ENCODE results near the gene CLCN3.
A peak's percentile ranks its signal among the peaks of the same experiment; 100 is the strongest.

The CLCN3 gene

DNA sequence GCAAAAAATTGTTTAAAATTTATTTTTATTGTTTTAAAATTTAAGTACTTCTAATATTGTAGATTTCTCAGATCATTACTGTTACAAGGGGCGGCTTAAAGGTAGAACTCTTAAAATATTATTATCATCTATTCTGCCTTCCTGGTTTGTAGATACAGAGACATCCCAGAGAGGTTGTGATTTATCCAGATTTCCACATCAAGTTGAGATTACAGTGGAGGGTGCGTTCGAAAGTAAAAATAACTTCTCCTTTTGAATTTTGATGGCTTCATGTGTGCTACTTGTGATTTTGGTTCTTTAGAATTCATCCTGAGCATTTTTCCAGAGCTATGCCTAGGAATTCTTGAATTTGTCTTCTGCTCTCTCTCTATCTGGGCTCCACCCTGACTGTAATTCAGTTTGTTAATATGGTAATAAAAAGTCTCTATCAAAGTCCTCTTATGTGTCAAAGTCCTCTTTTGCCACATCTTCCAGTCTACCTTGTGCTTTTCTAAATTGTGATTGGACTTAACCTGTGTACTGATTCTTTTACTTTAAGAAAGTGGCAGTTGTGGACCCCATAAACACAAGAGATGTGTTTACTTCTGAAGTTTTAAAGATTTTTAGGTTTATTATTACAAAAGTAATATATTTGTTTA lies 37.2 kb downstream of the CLCN3 start:
- TF ChIP-seq GATA2 (IDR thresholded peaks at IDR 0.05; ENCODE audit: low read depth, low read length): no peak
- TF ChIP-seq GATA3 (IDR thresholded peaks at IDR 0.05; ENCODE audit: low read depth, low read length): no peak

DNA sequence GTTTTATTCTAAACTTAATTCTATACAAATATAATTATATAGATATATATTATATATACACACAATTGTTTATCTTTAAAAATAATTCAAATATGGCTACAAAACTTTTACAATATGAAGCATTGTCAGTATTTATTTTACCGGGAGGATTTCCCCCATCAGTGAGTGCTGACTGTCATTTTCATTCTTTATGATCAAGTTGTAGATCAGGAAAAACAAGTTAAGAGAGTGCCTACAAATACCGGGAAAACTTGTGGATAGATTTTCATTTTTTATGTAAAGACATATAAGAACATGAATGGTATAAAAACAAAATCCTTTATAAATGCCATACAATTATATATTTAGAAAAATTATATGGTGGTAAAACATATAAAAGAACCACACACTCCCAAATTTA lies 37.8 kb downstream of the CLCN3 start:
- TF ChIP-seq GATA2 (IDR thresholded peaks at IDR 0.05; ENCODE audit: low read depth, low read length) (no peak), GATA3 (IDR thresholded peaks at IDR 0.05; ENCODE audit: low read depth, low read length) (no peak)

DNA sequence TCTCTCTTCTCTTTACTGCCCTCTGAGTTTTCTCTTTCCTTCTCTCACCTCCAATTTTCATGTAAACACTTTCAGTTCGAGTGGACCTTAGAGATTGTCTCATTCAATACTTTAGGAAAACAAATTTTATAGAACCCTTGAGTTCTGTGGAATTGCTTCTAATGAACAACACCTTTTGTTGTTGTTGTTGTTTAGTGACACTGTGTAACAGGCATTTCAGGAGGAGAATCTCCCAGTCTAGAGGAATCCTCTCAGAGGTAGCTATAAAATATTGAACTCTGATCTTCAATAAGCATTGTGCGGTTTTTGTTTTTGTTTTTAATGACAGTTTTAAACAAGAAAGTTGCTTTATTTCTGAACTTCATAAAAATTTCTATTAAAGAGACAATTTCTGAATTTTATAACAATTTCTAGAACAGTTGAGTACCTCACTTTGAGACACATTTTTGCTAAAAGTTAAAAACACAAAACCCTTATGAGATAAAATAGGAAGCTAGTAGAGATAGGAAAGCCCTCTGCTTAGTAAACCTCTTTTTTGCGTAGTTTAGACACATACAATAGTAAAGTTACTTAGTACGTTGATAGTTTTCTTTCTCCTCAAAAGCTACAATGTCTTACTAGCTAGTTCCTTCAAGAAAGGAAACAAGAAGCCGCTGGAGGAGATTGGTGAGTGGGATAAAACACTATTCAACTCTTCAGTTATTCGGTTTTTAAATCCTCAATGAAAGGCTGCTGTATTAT lies 38.8 kb downstream of the CLCN3 start:
- TF ChIP-seq GATA3 (IDR thresholded peaks at IDR 0.05; ENCODE audit: low read depth, low read length) (no peak), GATA2 (IDR thresholded peaks at IDR 0.05; ENCODE audit: low read depth, low read length) (no peak)

DNA sequence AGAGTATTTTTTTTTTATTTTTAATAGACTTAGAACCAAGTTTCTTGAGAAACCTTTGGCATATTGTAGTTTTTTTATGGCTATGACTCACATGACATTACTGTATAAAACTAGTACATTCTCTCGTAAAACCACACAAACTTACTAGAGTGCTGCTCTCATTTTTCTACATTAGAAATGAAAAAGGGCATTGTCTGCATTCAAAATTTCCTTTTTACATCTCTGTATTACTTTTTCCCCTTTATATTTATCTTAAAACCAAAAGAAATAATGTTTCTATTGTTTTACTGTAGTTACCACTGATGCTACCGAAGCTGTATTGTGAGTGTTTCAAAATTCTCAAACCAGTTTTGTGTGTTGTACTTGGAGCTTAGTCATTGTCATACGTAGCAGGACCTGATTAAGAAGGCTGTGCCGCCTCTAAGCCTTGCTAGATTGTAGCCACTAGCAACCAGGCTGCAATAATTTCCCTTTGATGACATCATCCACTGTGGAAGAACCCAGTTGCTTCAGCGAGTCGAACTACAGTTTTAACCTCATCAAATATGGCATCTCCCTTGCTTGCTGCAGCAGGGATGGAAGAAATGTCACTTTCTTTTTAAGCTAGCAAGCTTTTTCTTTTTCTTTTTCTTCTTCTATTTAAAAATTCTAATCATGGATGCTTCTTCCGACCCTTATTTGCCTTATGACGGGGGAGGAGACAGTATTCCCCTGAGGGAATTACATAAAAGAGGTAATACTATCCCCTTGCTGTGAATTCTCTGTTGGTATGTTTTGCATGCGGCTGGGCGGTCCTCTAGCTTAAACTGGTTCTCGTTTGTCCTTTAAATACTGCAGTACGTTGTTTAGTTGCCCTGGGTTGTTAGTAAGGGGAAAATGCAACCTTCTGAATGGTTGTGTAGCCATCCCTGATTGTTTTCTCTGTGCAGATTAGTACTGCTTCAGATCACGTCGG lies 39.6 kb downstream of the CLCN3 start:
- TF ChIP-seq GATA3 (IDR thresholded peaks at IDR 0.05; ENCODE audit: low read depth, low read length) (peak; percentile 34; the same call in 1 of the 2 replicates), GATA2 (IDR thresholded peaks at IDR 0.05; ENCODE audit: low read depth, low read length) (peak; percentile 92)

DNA sequence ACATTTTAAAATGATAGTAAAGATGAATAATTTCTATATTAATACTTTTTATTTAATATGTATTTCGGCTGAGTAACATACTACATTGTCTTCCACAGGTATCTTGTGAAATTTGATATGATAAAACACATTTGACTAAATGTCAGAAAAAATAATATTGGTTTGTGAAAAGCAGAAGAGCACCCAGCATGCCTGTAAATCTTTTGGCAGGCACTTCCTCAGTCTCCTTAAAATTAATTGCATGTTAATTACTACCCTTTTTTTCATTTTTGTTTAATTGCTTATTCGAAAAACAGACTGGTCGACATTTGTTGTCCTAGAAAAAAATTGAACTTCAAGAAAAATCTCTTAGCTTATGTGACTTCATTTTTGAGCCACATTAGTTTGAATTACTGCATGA lies 40.6 kb downstream of the CLCN3 start:
- TF ChIP-seq GATA3 (IDR thresholded peaks at IDR 0.05; ENCODE audit: low read depth, low read length) (no peak), GATA2 (IDR thresholded peaks at IDR 0.05; ENCODE audit: low read depth, low read length) (no peak)

DNA sequence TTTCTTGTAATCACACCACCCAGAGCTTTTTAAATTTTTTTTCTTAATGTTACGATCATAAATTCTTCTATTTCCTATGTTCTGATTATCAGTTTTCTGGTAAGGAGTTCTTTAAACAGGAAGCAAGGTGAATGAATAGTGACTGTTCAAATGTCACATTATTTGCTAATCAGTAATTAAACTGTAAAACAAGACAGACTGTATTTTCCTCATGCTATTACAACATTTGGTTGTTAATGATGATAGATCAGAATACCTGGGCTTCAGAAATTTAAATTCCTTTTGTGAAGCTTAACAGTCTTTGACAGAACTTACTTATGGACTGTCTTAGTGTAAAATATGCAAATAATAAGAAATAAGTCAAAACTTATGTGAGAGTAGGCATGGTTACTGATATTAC lies 41.4 kb downstream of the CLCN3 start:
- TF ChIP-seq GATA3 (IDR thresholded peaks at IDR 0.05; ENCODE audit: low read depth, low read length) (no peak), GATA2 (IDR thresholded peaks at IDR 0.05; ENCODE audit: low read depth, low read length) (no peak)

DNA sequence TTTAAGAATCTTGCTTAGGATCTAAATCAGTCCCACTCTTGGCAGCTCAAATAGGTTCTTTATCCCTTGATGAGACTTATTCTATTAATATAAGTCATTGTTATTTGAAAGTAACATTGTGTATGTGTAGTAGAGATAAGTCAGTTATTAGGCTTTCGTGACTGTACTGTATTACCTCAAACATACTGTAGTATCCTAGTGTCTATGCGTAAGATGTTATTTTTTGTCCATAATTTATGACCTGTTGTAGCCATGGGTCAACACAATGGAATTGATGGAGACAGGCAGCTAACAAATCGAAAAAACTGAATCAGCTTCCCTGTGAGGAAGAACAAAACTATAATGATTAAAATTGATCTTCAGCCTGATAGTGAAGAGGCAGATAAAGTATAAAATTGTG lies 41.8 kb downstream of the CLCN3 start:
- TF ChIP-seq GATA3 (IDR thresholded peaks at IDR 0.05; ENCODE audit: low read depth, low read length) (no peak), GATA2 (IDR thresholded peaks at IDR 0.05; ENCODE audit: low read depth, low read length) (no peak)

DNA sequence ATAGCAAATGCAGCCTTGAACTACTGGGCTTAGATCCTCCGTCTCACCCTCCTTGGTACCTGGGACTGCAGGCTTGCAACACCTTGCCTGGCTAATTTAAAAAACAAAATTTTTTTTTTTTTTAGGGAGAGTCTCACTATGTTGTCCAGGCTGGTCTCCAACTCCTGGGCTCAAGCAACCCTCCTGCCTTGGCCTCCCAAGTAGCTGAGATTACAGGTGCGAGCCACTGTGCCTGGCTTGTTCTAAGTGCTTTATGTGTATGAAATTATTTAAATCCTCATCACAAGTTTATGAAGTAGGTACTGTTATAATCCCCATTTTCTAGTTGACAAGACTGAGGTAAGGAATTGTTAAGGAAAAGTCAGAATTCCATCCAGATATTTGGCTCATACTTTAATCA lies 43.0 kb downstream of the CLCN3 start:
- TF ChIP-seq GATA3 (IDR thresholded peaks at IDR 0.05; ENCODE audit: low read depth, low read length): no peak
- TF ChIP-seq GATA2 (IDR thresholded peaks at IDR 0.05; ENCODE audit: low read depth, low read length): no peak

DNA sequence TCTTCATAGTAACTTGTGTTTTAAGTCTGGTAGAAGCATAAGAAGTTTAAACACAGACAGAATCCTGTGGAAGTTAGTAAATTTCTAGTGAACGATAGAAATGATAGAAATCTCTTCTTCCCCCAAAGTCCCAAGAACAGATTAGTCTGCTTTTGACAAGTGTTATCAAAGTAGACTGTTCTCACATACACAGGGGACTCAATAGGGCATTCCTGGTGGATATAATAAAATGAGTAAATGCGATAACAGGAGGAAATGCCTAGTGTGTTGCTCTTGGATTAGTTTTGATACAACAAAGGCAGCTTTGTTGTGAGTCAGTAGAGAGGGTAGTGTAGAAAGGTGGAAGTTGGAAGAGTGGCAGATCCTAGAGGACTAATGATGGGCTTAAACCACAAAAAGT lies 43.5 kb downstream of the CLCN3 start:
- TF ChIP-seq GATA2 (IDR thresholded peaks at IDR 0.05; ENCODE audit: low read depth, low read length) (no peak), GATA3 (IDR thresholded peaks at IDR 0.05; ENCODE audit: low read depth, low read length) (no peak; the same call in 1 of the 2 replicates)

DNA sequence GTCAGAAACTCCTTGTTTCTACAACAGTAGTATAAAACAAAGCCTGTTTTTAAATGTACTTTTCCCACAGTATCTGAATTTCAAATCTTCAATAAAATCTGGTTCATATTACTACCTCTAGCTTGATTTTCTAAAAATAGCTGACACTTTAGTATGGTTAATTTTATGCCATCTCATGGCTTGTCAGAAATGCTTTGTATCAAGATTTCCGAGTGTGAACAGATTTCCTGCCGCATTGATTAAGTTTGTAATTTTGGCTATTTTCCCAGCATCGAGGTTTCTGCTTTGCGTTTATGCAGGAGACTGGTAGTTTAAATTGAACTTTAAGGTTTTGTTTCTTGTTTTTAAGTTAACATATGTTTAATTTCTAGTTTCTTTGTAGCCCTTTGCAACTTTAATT lies 44.2 kb downstream of the CLCN3 start:
- peak; percentile 37 for TF ChIP-seq GATA2 (IDR thresholded peaks at IDR 0.05; ENCODE audit: low read depth, low read length)
- TF ChIP-seq GATA3 (IDR thresholded peaks at IDR 0.05; ENCODE audit: low read depth, low read length): peak; percentile 92

DNA sequence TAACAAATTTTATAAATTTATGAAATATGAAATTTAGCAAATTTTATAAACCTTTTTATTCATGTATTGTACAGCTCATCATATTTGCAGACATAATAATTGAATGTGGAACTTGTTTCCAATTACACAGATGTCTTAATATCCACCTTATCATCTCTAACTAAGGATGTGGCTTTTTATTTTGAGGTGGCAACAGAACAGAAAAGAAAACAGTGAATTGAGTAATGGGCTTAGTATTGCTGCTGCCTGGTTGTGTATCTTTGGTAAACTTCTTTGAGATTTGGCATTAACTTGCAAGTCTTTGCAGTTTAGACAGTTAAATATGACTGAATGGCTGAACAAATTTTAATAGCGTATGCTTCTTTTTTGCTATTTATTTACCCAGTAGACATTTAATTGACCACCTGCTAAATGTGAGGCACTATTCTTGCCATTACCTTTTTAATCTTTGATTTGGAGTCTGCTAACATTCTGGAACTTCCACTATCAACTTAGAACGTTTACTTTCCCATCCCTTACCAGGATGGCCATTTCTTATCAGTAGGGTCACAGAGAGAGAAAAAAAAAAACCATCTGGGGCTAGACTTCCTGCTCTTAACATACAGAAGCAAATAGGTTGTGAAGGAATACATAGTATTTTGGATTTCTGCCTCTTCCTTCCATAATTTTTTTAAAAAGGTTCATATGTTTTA lies 44.8 kb downstream of the CLCN3 start:
- no peak for TF ChIP-seq GATA3 (IDR thresholded peaks at IDR 0.05; ENCODE audit: low read depth, low read length)
- TF ChIP-seq GATA2 (IDR thresholded peaks at IDR 0.05; ENCODE audit: low read depth, low read length): no peak

DNA sequence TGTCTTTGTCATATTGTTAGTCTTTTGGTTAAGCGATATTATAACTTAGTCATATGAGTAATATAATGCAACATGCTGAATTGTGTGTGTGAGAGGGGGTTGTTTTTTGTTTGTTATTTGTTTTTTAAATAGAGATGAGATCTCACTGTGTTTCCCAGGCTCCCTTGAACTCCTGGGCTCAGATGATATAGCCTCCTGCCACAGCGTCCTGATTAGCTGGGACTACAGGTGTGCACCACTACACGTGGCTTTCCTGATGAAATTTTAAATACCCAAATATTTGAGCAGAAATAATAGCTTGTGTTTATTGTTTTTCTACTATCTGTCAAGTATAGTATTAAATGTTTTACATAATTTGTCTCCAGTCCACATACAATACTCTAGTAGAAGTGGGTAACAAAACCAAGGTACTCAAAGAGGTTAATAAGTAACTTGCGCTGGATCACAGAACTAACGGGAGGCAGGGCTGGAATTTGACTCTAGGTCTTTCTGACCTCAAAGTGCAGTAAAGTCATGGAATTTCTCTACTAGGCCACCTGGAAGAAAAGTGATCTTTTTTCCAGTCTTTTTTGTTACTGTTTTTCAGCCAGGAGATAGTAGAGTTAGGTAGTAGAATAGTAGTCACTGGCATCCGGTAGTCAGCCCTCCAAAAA lies 47.8 kb downstream of the CLCN3 start:
- no peak for TF ChIP-seq GATA3 (IDR thresholded peaks at IDR 0.05; ENCODE audit: low read depth, low read length)
- no peak for TF ChIP-seq GATA2 (IDR thresholded peaks at IDR 0.05; ENCODE audit: low read depth, low read length)

DNA sequence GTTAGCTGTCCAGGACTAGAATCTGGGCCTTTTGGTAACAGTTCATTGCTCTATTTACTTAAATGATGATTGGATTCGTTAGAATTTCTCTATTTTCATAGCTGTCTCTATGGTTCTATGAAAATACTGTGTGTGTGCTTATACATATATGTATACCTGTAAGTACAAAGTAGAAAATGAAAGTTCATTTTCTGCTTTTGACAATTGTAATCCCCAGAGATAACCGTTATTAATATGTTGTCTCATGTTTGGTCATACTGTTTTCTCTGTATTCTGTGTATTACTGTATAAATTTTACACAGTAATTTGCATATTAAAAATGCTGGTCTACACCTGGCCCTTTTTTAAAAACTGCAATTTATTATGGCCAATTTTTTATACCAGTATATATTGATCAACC lies 55.4 kb downstream of the CLCN3 start:
- TF ChIP-seq GATA3 (IDR thresholded peaks at IDR 0.05; ENCODE audit: low read depth, low read length) (no peak), GATA2 (IDR thresholded peaks at IDR 0.05; ENCODE audit: low read depth, low read length) (no peak)

Data from SH-SY5Y (cell line).